Raji (cell line): Measurements from ENCODE around the gene KCTD14.

ENCODE experiments used
- POLR2A ChIP-seq: IDR thresholded peaks from 2 replicates; pipeline ENCODE4 v1.6.1; 2011; ENCODE audit warnings: low read depth, low read length, control low read depth; ENCODE audit not compliant: insufficient read depth

Gene KCTD14

DNA sequence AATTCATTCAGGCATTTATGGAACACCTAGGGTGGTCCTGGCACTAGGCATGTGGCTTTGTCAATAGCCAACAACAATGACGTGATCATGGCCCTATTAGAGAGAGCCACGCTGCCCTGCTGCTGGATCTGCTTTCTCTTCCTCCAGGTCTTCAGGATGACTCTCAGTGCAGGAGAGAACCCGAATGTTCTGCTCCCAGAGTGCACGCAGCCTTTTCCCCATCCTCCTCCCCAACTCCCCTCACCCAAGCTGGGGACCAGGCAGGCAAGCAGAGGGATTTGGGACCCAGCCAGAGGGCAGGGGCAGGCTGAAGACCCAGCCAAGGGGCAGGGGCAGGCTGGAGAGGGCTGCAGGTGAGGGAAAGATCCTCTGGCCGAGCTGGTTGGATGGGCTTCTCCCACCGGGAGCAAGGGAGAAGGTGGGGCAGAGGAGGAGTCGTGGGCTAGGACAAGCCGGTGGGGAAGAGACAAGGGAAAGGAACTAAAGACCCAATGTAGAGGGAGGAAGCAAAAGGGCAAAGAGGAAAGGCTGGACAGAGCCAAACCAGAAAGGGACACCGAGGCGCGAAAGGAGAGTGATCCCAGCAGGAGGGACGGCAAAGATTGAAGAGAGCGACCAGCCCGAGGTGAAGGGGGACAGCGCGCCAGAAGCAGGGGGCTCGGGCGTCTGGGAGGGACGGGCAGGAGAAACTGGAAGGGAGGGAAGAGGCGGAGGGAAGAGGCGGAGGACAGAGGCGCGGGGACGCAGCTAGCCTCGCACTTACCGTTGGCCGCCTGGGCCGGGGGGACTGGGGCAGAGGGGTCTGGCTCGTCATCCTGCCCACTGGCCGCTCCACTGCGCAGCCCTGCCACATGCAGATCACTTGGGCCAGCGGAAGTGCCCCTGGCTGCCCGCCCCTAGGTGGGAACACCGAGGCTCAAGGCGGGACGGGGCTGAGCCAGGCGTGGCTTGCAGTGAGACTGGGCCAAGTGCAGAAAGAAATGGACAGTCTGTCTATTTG is at the start of gene KCTD14:
KCTD14 (minus strand) TSS at position 880 of the 1,000 bp plus-strand sequence; CDS start at position 853, 27 bp downstream.
- no peak for TF ChIP-seq POLR2A

DNA sequence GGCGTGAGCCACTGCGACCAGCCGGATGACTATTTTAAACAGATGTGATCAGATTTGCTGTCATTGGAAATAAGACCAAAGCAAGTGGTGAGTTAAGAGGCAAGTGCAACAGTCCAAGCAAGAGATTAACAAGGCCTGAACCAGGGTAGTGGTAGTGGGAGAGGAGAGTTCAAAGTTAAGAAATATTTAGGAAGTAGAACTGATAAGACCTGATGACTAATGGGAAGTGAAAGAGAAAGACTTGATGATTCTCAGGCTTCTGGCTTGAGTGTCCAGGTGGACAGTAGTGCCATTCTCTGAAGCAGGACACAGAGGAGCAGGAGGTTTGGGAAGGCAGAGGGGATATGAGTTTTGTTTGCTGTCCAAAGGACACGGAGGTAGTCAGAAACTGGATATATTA is 49.4 kb upstream of the KCTD14 start:
- TF ChIP-seq POLR2A = no peak

- TF ChIP-seq POLR2A = no peak
Measured at GRCh38 chr11:78071717-78072116, 48.6 kb upstream of the KCTD14 start.

DNA sequence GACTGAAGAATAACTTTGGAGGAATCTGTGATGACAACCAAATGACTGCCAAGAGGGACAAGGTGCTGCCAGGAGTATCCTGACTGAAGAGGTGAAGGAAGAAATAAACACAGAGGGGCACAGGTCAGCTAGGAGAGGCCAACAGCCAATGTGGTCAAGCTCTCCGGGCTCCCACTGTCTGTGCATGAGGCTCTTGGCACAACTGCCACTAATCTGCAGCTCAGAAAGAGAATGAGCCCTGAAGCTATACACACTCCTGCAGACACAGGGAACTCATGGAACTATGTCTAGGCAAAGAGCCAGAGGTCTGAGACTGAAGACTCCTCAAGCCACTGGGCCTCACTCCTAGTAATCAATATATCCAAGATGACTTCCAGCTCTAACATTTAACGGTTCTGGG is 47.5 kb upstream of the KCTD14 start:
- no peak for TF ChIP-seq POLR2A

DNA sequence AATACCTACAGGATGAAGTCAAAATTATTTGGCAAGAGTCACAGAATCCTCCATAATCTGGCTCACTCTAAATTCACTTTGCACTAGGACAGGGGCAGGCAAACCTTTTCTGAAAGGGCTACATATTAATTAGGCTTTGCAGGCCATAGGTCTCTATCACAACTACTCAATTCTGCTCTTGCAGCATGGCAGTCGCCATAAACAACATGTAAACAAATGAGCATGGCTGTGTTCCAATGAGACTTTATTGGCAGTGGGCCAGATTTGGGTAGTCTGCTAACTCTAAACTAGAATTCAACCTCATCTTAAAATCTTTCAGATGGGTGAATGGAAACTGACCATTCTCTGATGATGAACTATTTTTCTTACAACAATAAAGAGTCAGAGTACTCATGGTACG is 46.4 kb upstream of the KCTD14 start:
- TF ChIP-seq POLR2A = no peak

DNA sequence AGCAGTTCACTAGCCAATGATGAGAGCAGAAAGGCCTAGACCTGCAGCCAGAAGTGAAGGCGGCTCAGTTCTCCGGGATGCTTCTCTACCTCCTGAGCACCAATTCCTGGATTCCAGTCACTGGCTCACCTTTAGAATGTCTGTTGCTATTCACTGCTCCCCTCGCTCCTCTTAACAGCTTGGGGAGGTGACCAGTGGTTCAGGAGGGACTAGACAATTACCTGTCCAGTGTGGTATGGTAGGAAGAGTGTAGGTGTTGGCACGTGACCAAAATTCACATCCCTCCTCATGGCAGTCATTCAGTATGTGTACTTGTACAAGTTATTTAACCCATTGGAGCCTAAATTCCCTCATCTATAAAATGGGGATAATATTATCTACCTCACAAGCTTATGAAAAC is 44.6 kb upstream of the KCTD14 start:
- no peak for TF ChIP-seq POLR2A

- TF ChIP-seq POLR2A = no peak
Measured at GRCh38 chr11:78066471-78066870, 43.4 kb upstream of the KCTD14 start.

DNA sequence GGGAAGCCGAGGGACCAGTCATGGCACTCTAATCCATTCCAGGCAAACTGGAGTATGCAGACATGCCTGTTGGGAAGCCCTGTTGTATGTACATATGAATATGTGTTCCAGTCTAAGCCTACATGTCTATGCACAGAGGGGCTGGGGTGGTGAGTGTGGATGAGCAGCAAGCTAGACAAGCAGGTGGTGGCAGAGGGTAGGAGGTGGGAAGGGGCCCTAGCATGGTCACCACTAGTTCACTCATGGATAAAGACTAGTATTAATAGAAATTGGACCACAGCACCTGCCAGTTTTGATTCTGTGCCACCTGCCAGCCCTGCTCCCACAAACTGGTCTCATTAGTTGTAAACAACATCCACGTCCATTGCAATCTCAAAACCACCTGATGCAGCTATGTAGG is 42.1 kb upstream of the KCTD14 start:
- no peak for TF ChIP-seq POLR2A

GRCh38 chr11:78063440-78064181 is 40.5 kb upstream of the KCTD14 start, which contains the start of gene THRSP:
TSS of gene THRSP (plus strand) at chr11:78063861. CDS start at chr11:78063882, 21 bp downstream.
- no peak for TF ChIP-seq POLR2A

- TF ChIP-seq POLR2A = no peak
Measured at GRCh38 chr11:78062671-78063070, 39.6 kb upstream of the KCTD14 start.

DNA sequence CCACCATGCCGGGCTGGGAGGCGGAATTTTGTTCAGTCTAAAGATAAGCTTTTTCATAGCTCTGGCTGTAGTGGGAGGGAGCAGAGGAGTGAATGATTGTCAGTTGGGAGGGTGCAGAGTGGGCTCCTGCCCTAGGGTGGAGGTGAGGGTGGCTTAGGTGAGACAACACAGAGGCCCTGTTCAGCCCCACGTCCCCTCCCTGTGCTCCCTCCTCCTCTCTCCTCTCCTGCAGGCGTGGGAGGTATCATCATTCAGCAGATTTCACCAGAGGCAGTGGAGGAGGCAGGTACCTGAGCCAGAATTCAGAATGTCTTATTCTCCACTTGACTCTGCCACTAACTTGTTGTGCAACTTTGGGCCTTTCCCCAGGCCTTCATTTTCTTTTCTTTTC is 38.8 kb upstream of the KCTD14 start:
- TF ChIP-seq POLR2A = no peak

GRCh38 chr11:78061088-78061920 is 38.2 kb upstream of the KCTD14 start:
- TF ChIP-seq POLR2A = no peak

GRCh38 chr11:78060533-78060932 is 37.5 kb upstream of the KCTD14 start:
- TF ChIP-seq POLR2A = no peak

- TF ChIP-seq POLR2A = no peak
Measured at GRCh38 chr11:78057462-78058055, 34.5 kb upstream of the KCTD14 start.
